ENCODE measurements around the gene FHAD1. TPM values are rescaled to one million over a fixed set of nuclear protein-coding genes. Genes with fewer than 3 reads are reported as not detected.
"Not testable (repeated sequence)": the region's sequence is repeated elsewhere in the genome, so short reads cannot be mapped to it uniquely, and the experiment has no call there.

FHAD1 gene
- total RNA-seq, 1 donor from 2014 or later: 0.41 TPM

GRCh38 chr1:15273274-15273673 lies 26.3 kb downstream of the FHAD1 start:
- DNase-seq (ENCODE audit: low spot score in 2 of 2) (no peak), FAIRE-seq (no peak)

- DNase-seq (ENCODE audit: low spot score in 2 of 2) (no peak), FAIRE-seq (no peak)
Measured at GRCh38 chr1:15275921-15276683, 29.1 kb downstream of the FHAD1 start.

DNA sequence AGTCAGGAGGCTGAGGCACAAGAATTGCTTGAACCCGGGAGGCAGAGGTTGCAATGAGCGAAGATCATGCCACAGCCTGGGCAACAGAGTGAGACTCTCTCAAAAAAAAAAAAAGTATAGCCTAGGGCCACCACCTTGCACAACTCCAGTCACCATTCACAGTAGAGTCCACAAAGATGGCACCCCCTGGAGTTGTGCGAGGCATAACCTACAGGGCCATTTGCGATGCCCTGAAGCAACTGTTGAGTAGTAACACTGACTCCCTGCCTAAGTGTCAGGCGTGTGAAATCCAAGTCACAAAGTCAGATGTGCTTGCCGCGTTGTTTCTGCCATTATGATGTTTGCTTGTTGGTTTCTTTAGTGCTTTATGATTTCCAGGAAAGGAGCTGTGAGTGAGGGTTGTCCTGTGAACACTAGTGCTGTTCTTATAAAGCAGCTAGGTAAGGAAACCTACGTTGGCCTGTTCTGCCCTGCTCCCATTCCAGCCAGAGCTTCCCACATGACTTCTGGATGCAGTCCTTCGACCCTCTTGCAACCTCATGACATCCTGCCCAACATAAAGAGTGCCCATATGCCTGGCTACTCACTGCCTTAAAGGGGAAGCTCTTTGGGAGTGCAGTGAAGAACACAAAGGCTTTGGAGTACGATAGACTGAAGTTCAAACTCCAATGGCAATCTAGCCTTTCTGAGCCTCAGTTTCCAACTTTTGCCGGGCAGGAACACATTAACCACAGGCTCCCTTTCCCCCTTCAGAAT lies 29.8 kb downstream of the FHAD1 start:
- DNase-seq (ENCODE audit: low spot score in 2 of 2) (no peak), FAIRE-seq (no peak)

DNA sequence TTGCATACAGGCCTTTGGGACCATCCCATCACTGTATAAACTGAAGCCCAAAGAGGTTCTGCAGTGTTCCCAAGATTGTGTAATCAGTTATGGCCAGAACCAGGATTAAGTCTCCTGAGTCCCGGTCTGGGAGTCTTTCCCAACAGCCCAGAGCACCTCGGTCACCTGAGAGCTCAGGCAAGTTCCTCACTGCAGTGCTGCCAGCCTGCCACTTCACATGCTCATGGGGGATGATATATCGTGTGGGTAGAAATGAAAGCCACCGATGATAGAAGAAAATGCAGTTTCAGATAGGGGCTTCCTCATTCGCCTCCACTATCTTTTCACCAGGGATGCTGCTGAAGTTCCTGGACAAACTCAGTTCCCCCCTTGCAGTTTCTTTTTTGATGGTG lies 30.4 kb downstream of the FHAD1 start:
- DNase-seq (ENCODE audit: low spot score in 2 of 2) (no peak), FAIRE-seq (no peak)

DNA sequence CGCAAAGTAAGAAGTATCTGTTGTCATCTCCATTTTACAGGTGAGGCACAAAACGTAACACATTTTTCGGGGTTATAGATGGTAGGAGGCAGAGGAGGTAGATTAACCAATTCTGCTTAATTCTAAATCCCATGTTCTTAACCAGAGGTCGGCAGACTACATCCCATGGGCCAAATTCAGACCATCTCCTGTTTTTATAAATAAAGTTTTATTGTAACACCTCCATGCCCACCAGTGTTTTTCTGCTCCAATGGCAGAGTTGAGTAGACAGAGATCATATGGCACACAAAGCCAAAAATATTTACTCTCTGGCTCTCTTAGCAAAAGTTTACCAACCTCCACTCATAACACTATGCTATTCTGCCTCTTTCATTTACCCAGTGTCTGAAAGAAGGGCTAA lies 30.9 kb downstream of the FHAD1 start:
- DNase-seq (ENCODE audit: low spot score in 2 of 2): no peak
- no peak for FAIRE-seq

DNA sequence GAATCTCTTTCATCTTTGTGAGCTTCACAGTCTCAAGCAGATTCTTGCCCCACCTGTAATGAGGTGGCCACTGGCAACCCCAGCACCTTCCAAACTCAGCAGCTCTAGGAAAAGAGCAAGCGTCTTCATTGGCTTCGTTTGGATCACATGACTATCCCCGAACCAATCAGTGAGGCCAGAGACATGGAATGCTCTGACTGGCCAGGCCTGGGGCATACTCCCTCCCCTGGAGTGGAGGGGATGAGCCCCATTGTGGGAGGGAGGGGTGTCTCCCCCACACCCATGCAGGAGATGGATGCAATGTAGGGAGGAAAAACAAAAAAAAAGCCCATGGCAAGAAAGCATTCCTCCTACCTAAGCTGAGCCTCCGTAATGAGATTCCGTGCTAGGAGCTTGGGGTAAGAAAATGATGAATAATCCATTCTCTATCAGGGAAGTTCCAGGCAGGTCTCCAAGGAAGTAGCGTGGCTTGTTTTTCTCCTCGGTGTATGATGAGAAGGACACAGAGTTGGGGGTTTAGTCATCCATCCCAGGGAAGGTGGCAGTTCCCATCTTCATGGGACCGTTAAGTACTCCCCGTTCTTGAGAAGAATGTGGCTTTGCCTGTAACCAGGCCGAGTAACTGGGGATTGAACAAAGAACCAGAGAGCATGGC lies 32.7 kb downstream of the FHAD1 start:
- DNase-seq (ENCODE audit: low spot score in 2 of 2) (no peak), FAIRE-seq (no peak)

DNA sequence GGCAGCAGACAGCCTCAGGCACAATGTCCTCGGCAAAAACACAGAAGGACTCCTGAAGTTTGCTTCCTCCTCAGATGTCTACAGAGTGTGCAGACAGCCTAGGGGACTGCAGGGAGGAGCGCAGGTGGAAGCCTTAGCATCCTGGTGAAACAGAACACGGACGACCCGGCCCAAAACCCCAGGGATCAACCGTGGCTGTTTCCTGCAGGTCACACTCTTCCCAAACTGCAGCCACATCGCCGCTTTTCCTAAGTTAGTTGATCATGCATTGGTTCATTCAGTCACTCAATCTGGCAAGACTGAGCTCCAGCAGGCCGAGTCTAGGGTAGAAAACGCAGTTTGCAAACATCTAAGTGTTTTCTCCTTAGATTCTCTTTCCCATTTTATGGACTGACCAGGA lies 33.4 kb downstream of the FHAD1 start:
- no peak for FAIRE-seq

GRCh38 chr1:15282038-15282437 lies 35.0 kb downstream of the FHAD1 start:
- FAIRE-seq (no peak), DNase-seq (ENCODE audit: low spot score in 2 of 2) (no peak)

More for the DNA sequence above, 33.4 kb downstream of the FHAD1 start:
- DNase-seq (ENCODE audit: low spot score in 2 of 2): no peak

DNA sequence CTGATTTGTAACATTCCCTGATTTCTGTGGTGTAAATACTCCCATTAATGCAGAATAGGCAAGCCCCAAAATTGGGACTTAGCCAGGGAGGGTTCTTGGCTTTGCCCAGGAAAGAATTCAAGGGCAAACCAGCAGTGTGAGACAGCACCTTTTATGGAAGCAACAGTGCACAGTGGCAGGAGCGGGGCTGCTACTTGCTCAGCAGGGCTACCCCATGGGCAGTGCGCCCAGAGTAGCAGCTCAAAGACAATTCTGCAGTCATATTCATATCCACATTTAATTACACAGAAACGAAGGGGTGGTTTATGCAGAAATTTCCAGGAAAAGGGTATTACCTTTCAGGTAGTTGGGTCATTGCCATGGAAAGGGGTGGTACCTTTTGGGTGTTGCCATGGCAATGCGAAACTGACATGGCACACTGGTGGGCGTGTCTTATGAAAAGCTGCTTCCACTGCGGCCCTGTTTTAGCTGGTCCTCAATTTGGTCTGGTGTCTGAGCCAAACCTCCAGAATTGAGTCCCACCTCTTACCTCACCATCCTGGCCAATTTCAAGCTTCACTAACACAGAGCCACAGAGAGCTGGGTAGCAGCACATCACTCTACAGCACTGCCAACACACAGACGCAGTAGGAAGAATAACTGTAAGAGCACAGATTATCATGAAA lies 35.9 kb downstream of the FHAD1 start:
- DNase-seq (ENCODE audit: low spot score in 2 of 2): no peak
- FAIRE-seq: no peak

GRCh38 chr1:15283526-15283925 lies 36.5 kb downstream of the FHAD1 start:
- FAIRE-seq: no peak
- DNase-seq (ENCODE audit: low spot score in 2 of 2): no peak

GRCh38 chr1:15286452-15286851 lies 39.4 kb downstream of the FHAD1 start:
- DNase-seq (ENCODE audit: low spot score in 2 of 2) (no peak), FAIRE-seq (no peak)

DNA sequence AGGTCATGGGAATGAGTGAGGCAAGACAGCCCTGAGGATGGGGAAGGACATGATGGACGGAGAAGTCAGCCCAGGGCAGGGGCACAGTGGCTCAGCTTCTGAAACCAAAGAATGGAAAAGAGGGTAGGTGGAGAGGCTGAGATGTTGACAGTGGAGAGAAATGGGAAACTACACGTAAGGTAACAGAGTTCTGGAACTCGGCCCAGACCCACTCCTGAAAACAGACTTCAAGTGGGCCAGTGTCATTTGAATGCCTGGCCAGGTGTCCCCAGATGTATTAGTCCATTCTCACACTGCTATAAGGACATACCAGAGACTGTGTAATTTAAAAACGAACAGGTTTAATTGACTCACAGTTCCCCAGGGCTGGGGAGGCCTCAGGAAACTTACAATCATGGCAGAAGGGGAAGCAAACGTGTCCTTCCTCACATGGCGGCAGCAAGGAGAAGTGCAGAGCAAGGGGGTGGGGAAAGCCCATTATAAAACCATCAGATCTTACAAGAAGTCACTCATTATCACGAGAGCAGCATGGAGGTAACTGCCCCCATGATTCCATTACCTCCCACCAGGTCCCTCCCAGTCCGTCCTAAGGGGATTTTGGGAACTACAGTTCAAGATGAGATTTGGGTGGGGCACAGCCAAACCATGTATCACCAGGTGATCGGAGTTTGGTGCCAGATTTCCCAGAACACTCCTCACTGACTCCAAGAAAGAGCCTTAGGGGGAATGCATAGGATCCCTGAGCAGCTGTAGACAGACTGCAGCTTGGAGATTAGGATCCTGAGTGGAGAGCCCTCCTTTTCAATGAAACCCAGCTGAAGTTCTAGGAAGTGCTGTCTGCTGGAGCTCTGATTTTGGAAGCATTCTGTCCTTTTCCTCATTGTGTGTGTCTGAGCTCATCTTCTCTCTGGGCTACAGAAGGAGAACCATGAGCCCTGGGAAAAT lies 40.3 kb downstream of the FHAD1 start:
- no peak for FAIRE-seq

GRCh38 chr1:15288173-15288926 lies 41.3 kb downstream of the FHAD1 start:
- no peak for DNase-seq (ENCODE audit: low spot score in 2 of 2)
- FAIRE-seq: no peak

More for the DNA sequence above, 40.3 kb downstream of the FHAD1 start:
- DNase-seq (ENCODE audit: low spot score in 2 of 2): no peak

DNA sequence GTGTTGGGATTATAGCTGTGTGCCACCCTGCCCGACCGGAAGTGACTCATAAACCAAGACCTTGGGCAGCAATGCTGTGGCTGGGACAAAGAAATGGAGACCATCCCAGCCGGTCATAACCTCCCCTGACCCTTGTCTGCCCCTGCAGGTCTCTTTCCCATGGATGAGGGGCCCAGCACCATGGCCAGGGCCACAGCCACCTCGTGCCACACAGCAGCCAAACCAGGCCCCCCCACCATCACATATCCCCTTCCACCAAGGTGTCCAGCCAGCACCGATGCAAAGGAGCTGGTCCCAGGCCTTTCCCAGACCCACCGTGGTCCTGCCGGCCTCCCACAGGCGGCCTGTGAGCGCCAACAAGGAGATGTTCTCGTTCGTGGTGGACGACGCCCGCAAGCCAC lies 42.2 kb downstream of the FHAD1 start:
- no peak for DNase-seq (ENCODE audit: low spot score in 2 of 2)
- FAIRE-seq: no peak

DNA sequence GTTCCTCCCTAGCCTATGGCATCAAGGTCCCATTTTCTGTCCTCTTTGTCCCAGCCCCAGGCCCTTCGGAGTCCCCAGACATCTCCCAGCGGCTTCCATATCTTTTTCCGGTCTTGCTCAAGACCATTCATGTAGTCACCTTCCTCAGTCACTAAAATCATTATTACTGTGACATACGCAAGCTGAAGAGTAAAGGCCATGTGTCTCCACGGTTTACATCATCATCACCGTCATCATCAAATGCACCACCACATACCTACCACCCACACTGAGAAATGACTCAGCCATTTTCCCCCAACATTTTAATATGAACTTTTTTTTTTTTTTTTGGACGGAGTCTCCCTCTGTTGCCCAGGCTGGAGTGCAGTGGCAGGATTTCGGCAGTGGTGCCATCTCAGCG lies 43.4 kb downstream of the FHAD1 start:
- no peak for FAIRE-seq
- no peak for DNase-seq (ENCODE audit: low spot score in 2 of 2)

- FAIRE-seq: no peak
Measured at GRCh38 chr1:15295696-15296095, 48.7 kb downstream of the FHAD1 start.

DNA sequence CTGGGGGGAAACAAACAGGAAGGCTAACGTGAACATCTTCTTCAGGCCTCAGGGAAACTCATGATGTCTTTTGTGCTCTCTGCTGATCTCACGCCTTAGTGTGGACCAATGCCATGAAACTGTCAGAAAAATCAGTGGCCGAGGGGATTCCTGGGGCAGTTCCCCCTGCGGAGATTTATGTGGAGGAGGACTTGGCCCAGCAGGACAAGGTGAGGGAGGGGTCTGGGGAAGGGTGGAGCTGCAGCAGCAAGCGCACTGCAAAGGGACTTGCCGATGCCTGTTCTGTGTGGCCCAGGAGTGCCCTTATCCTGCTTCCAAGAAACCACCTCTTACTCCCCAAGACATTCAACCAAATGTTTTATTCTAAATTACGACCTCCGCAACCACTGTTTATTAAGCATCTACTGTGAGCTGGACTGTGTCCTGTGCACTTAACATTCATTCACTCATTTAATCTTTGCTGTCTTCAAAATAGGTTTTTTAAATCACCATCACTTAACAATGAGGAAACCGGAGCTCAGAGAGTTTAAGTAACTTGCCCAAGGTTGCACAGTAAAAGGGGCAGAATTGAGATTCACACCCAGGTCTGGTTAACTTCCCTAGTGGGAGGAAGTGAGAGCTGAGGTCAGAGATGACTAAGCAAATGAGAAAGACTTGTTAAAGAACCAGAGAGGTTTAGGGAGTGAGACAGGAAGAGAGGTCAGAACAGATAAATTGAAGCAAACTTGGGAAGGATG lies 49.7 kb downstream of the FHAD1 start:
- FAIRE-seq: no peak
- no peak for DNase-seq (ENCODE audit: low spot score in 2 of 2)

More at GRCh38 chr1:15295696-15296095, 48.7 kb downstream of the FHAD1 start:
- no peak for DNase-seq (ENCODE audit: low spot score in 2 of 2)

DNA sequence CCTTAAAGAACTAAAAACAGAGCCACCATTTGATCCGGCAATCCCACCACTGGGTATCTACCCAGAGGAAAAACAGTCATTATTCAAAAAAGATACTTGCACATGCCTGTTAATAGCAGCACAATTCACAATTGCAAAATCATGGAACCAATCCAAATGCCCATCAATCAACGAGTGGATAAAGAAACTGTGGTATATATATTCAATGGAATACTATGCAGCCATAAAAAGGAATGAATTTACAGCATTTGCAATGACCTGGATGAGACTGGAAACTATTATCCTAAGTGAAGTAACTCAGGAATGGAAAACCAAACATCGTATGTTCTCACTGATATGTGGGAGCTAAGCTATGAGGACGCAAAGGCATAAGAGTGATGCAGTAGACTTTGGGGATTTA lies 51.0 kb downstream of the FHAD1 start:
- not testable (repeated sequence) for DNase-seq (ENCODE audit: low spot score in 2 of 2); FAIRE-seq

Data from frontal cortex (tissue), 4 donors.